ENCODE data around the gene PTPN11.
A peak's percentile ranks its signal among the peaks of the same experiment; 100 is the strongest.

PTPN11 gene

GRCh38 chr12:112530941-112531340 is 112.2 kb downstream of the PTPN11 start:
- H3K36me3 ChIP-seq: no peaks in the 10 kb centered on the region
- H3K4me2 ChIP-seq: no peak overlapping the region
- no peaks in the 10 kb centered on the region for H3K4me1 ChIP-seq
- no peak overlapping the region for H3K9ac ChIP-seq
- no peak overlapping the region for H3K4me3 ChIP-seq
- no peak overlapping the region for H3K27ac ChIP-seq
- 0 out of 22 replicates have a peak, but pooled peaks cover 0 to 4% (median 0%) of the 10 kb centered on the region in 11 experiments for H3K9me3 ChIP-seq (replicated peaks in 1 of 11)
- H3K27me3 ChIP-seq: no peaks in the 10 kb centered on the region
- no peak for TF ChIP-seq Cebpa-rat (IDR thresholded peaks at IDR 0.05)
- H4K20me1 ChIP-seq: no peaks in the 10 kb centered on the region

- no peaks in the 10 kb centered on the region for H3K36me3 ChIP-seq
- H3K4me3 ChIP-seq: no peak overlapping the region
- H3K4me2 ChIP-seq: no peak overlapping the region
- peaks cover 0 to under 1% (median 0%) of the 10 kb centered on the region in 10 experiments; a peak in 2 of 20 replicates for H3K4me1 ChIP-seq
- no peak for TF ChIP-seq Cebpa-rat (IDR thresholded peaks at IDR 0.05)
- H3K27me3 ChIP-seq: no peaks in the 10 kb centered on the region
- H3K9me3 ChIP-seq (replicated peaks in 1 of 11): 0 out of 22 replicates have a peak, but pooled peaks cover 0 to 4% (median 0%) of the 10 kb centered on the region in 11 experiments
- no peak overlapping the region for H3K9ac ChIP-seq
- H3K27ac ChIP-seq: no peak overlapping the region
- H4K20me1 ChIP-seq: no peaks in the 10 kb centered on the region
Observed at GRCh38 chr12:112532106-112532505, 113.4 kb downstream of the PTPN11 start.

DNA sequence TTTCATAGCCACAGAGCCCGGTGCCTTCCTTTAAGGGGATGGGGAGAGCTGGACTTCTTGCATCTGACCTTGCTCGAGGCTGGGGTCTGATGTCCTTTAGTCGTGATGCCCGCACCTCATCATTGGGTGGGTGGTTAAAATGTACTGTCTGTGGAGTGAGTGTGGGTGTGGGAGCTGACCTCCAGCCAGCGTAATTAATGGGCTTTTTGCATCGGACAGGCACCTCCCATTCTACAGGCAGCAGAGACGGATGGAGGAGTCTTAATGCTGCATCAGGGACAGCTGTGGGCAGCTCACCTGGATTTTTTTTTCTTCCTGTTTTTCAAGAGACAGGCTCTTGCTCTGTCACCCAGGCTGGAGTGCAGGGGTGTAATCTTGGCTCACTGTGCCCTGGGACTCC is 114.8 kb downstream of the PTPN11 start:
- TF ChIP-seq Cebpa-rat (IDR thresholded peaks at IDR 0.05): no peak
- Histone ChIP-seq H3K27ac (no peak overlapping the region), H3K9ac (no peak overlapping the region), H3K9me3 (replicated peaks in 1 of 11) (no peaks in the 10 kb centered on the region), H4K20me1 (no peaks in the 10 kb centered on the region), H3K4me1 (peaks cover 8 to 15% (median 13%) of the 10 kb centered on the region in 10 experiments; a peak in 19 of 20 replicates), H3K4me2 (no peak overlapping the region), H3K4me3 (no peak overlapping the region), H3K36me3 (no peaks in the 10 kb centered on the region), H3K27me3 (no peaks in the 10 kb centered on the region)

DNA sequence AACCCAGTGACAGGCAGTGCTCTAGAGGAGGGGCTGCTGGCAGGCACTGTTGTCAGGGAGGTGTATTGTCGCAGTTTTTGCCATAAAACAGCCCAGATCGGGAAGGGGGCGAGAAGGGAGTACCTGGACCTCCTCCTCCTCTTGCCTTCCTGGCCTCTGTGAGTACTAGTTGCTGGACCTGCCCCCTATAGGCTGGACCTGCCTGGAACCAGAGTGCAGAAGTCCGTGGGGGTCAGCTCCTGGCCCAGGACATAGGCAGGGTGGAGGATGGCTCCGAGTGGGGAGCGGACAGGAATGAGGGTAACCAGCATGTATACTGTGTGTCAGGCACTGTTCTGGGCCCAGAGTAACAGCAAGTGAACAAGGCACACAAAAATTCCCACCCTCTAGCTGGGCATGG is 116.3 kb downstream of the PTPN11 start:
- Histone ChIP-seq H3K4me3 (no peak overlapping the region), H3K4me2 (no peak overlapping the region), H3K4me1 (peaks cover 18 to 29% (median 28%) of the 10 kb centered on the region in 10 experiments), H3K27ac (no peak overlapping the region), H3K36me3 (no peaks in the 10 kb centered on the region), H3K9me3 (replicated peaks in 1 of 11) (no peaks in the 10 kb centered on the region), H3K27me3 (no peaks in the 10 kb centered on the region), H3K9ac (no peak overlapping the region), H4K20me1 (no peaks in the 10 kb centered on the region)
- TF ChIP-seq Cebpa-rat (IDR thresholded peaks at IDR 0.05): no peak

- H3K4me2 ChIP-seq: no peak overlapping the region
- no peaks in the 10 kb centered on the region for H4K20me1 ChIP-seq
- H3K9ac ChIP-seq: no peak overlapping the region
- TF ChIP-seq Cebpa-rat (IDR thresholded peaks at IDR 0.05): no peak
- no peaks in the 10 kb centered on the region for H3K9me3 ChIP-seq (replicated peaks in 1 of 11)
- H3K27me3 ChIP-seq: no peaks in the 10 kb centered on the region
- peaks cover 18 to 31% (median 28%) of the 10 kb centered on the region in 10 experiments for H3K4me1 ChIP-seq
- no peak overlapping the region for H3K27ac ChIP-seq
- H3K4me3 ChIP-seq: no peak overlapping the region
- no peaks in the 10 kb centered on the region for H3K36me3 ChIP-seq
Observed at GRCh38 chr12:112535637-112536366, 117.1 kb downstream of the PTPN11 start.

GRCh38 chr12:112536367-112536730 is 117.6 kb downstream of the PTPN11 start:
- no peaks in the 10 kb centered on the region for H3K27me3 ChIP-seq
- TF ChIP-seq Cebpa-rat (IDR thresholded peaks at IDR 0.05): no peak
- H3K36me3 ChIP-seq: no peaks in the 10 kb centered on the region
- H3K4me3 ChIP-seq: no peak overlapping the region
- H3K4me2 ChIP-seq: no peak overlapping the region
- H3K9ac ChIP-seq: no peak overlapping the region
- no peaks in the 10 kb centered on the region for H4K20me1 ChIP-seq
- H3K4me1 ChIP-seq: peaks cover 18 to 31% (median 28%) of the 10 kb centered on the region in 10 experiments
- no peaks in the 10 kb centered on the region; a peak in 1 of 22 replicates for H3K9me3 ChIP-seq (replicated peaks in 1 of 11)
- no peak overlapping the region for H3K27ac ChIP-seq

DNA sequence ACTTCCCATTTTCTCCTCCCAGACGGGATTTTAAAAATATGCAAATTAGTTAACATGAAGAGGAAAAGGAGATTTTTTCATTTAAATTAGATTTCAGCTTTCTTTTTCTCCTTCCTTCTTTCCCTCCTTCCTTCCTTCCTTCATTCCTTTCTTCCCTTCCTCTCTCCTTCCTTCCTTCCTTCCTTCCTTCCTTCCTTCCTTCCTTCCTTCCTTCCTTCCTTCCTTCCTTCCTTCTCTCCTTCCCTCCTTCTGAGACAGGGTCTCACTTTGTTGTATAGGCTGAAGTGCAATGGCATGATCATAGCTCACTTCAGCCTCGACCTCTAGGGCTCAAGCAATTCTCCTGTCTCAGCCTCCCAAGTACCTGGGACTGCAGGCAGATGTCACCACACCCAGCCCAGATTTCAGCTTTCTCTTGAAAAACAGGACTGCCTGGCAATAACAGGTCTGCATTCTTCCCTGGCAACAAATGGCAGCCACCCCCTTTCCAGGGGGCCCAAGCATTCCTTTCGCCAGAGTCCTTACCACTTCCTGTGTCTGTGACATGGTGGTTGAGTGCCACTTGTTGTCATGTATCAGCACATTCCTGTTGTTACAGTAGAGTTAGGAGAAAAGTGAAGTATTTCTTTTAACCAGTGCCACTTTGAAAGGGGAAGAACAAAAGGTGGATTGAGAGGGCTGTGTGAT is 119.1 kb downstream of the PTPN11 start:
- peak overlapping the region in 8 of 11 experiments; percentile 7 to 58 (median 43); a peak in 13 of 22 replicates for H3K27ac ChIP-seq
- H3K4me2 ChIP-seq: peak overlapping the region; percentile 30 to 69 (median 55); a peak in 18 of 22 replicates
- TF ChIP-seq Cebpa-rat (IDR thresholded peaks at IDR 0.05): no peak
- H3K9me3 ChIP-seq (replicated peaks in 1 of 11): peaks cover 0 to 10% (median 0%) of the 10 kb centered on the region in 11 experiments; a peak in 3 of 22 replicates
- H3K9ac ChIP-seq: peak overlapping the region in 2 of 11 experiments; percentile 12 to 21; a peak in 1 of 22 replicates
- H3K4me3 ChIP-seq: no peak overlapping the region
- no peaks in the 10 kb centered on the region for H3K36me3 ChIP-seq
- no peaks in the 10 kb centered on the region for H3K27me3 ChIP-seq
- H4K20me1 ChIP-seq: no peaks in the 10 kb centered on the region
- peaks cover 18 to 31% (median 28%) of the 10 kb centered on the region in 10 experiments for H3K4me1 ChIP-seq

DNA sequence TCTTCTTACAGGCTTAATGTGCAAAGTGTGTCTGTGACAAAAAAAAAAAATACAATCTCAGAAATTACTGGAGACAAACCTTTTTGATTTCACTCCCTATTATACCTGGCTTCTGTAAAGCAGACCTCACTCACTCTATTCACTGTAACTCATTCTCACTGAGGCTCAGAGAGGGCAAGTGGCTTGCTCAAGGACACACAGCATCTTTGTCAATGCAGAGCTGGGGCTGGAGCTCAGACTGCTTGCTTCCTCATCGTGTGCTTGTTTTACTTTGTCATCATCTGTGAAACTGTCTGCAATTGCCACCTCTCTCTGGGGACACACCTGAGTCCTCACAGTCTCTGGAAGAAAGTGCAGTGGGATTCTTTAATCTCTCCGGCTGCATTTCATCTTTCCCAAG is 120.0 kb downstream of the PTPN11 start:
- Histone ChIP-seq H3K27ac (peak overlapping the region in 6 of 11 experiments; percentile 7 to 58 (median 43); a peak in 8 of 22 replicates), H3K4me3 (no peak overlapping the region), H4K20me1 (no peaks in the 10 kb centered on the region), H3K27me3 (no peaks in the 10 kb centered on the region), H3K4me1 (peaks cover 18 to 31% (median 28%) of the 10 kb centered on the region in 10 experiments), H3K9me3 (replicated peaks in 1 of 11) (peaks cover 0 to 10% (median 0%) of the 10 kb centered on the region in 11 experiments; a peak in 3 of 22 replicates), H3K36me3 (no peaks in the 10 kb centered on the region), H3K4me2 (peak overlapping the region in 10 of 11 experiments; percentile 31 to 69 (median 60); a peak in 16 of 22 replicates), H3K9ac (0 out of 22 replicates have a peak overlapping the region, but pooled peaks of 1 of the 11 experiments have one; percentile 12)
- no peak for TF ChIP-seq Cebpa-rat (IDR thresholded peaks at IDR 0.05)

DNA sequence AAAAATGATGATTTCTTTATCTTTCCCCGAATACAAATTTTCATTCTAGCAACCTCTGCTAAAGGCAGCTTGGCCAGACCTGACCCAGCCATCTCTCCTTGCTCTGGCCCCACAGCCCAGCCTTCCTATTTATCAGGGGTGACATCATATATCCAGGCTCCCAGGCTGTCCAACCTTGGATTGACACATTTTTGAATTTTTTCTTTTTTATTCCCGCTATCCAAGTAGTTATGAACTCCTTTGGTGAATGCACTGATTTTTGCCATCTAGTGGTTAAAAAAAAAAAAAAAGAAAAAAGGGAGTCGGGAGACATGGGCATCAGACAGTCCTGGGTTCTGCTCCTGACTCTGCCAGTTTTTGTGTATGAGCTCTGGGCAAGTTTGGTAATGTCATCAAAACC is 120.5 kb downstream of the PTPN11 start:
- Histone ChIP-seq H3K27me3 (no peaks in the 10 kb centered on the region), H3K36me3 (no peaks in the 10 kb centered on the region), H3K27ac (peak overlapping the region in 1 of 11 experiments; percentile 58; a peak in 3 of 22 replicates), H4K20me1 (no peaks in the 10 kb centered on the region), H3K9me3 (replicated peaks in 1 of 11) (peaks cover 0 to 10% (median 0%) of the 10 kb centered on the region in 11 experiments; a peak in 3 of 22 replicates), H3K4me3 (no peak overlapping the region), H3K4me2 (peak overlapping the region in 10 of 11 experiments; percentile 46 to 71 (median 60); a peak in 20 of 22 replicates), H3K9ac (no peak overlapping the region), H3K4me1 (peaks cover 18 to 31% (median 28%) of the 10 kb centered on the region in 10 experiments)
- no peak for TF ChIP-seq Cebpa-rat (IDR thresholded peaks at IDR 0.05)

All from BLaER1 treated with 17β-estradiol and CSF1 and Interleukin-3, amounts not matched to agents 10 nM and 100 nM (cell line).